ENCODE data around the gene TMPRSS13. TPM values are rescaled to one million over a fixed set of nuclear protein-coding genes. Genes with fewer than 3 reads are reported as not detected.

The TMPRSS13 gene
- total RNA-seq, 3 donors from 2014 or later = 0.32 to 1.9 (median 0.72) TPM

- no peaks in the 10 kb centered on the region for H3K9me3 ChIP-seq
- no peak for TF ChIP-seq CTCF (IDR thresholded peaks at IDR 0.05)
- intact Hi-C loops (cut with DNase I, micrococcal nuclease) = no loop called here
- DNase-seq (no peak), ATAC-seq (no peak)
- H3K4me3 ChIP-seq = no peak overlapping the region
- H3K4me1 ChIP-seq (ENCODE audit: low read depth) = no peaks in the 10 kb centered on the region
- no peaks in the 10 kb centered on the region for H3K36me3 ChIP-seq (ENCODE audit: low read depth)
These were observed 7.7 kb downstream of the TMPRSS13 start for GRCh38 chr11:117921456-117921855.

- DNase-seq (no peak), ATAC-seq (no peak)
- Histone ChIP-seq H3K36me3 (ENCODE audit: low read depth) (no peaks in the 10 kb centered on the region), H3K4me3 (no peak overlapping the region), H3K9me3 (no peaks in the 10 kb centered on the region), H3K4me1 (ENCODE audit: low read depth) (no peaks in the 10 kb centered on the region)
- intact Hi-C loops (cut with DNase I, micrococcal nuclease) = loop anchor here in 1 of 2 donors (10.0 kb wide), 1 partner anchor 75 kb away; no protein-coding TSS in a partner anchor
- no peak for TF ChIP-seq CTCF (IDR thresholded peaks at IDR 0.05)
These were observed 9.4 kb downstream of the TMPRSS13 start for GRCh38 chr11:117919781-117920221.

GRCh38 chr11:117919341-117919740 lies 9.9 kb downstream of the TMPRSS13 start:
- peak; percentile 63 for ATAC-seq
- Histone ChIP-seq H3K36me3 (ENCODE audit: low read depth) (no peaks in the 10 kb centered on the region), H3K4me1 (ENCODE audit: low read depth) (no peaks in the 10 kb centered on the region), H3K4me3 (no peak overlapping the region), H3K9me3 (no peaks in the 10 kb centered on the region)
- intact Hi-C loops (cut with DNase I, micrococcal nuclease) = loop anchor here in 1 of 2 donors (10.0 kb wide), 1 partner anchor 75 kb away; no protein-coding TSS in a partner anchor
- no peak for TF ChIP-seq CTCF (IDR thresholded peaks at IDR 0.05)
- no peak for DNase-seq

GRCh38 chr11:117918366-117919255 lies 10.6 kb downstream of the TMPRSS13 start:
- intact Hi-C loops (cut with DNase I, micrococcal nuclease) = loop anchor here in 1 of 2 donors (10.0 kb wide), 1 partner anchor 74 kb away; no protein-coding TSS in a partner anchor

GRCh38 chr11:117917591-117918151 lies 11.5 kb downstream of the TMPRSS13 start:
- no peaks in the 10 kb centered on the region for H3K4me1 ChIP-seq (ENCODE audit: low read depth)

More at GRCh38 chr11:117918366-117919255, 10.6 kb downstream of the TMPRSS13 start:
- ATAC-seq = no peak
- H3K4me3 ChIP-seq = no peak overlapping the region
- H3K4me1 ChIP-seq (ENCODE audit: low read depth) = no peaks in the 10 kb centered on the region
- DNase-seq = no peak
- no peak for TF ChIP-seq CTCF (IDR thresholded peaks at IDR 0.05)
- H3K36me3 ChIP-seq (ENCODE audit: low read depth) = no peaks in the 10 kb centered on the region
- H3K9me3 ChIP-seq = no peaks in the 10 kb centered on the region

More at GRCh38 chr11:117917591-117918151, 11.5 kb downstream of the TMPRSS13 start:
- H3K4me3 ChIP-seq = no peak overlapping the region
- no peaks in the 10 kb centered on the region for H3K9me3 ChIP-seq
- intact Hi-C loops (cut with DNase I, micrococcal nuclease) = loop anchor here in 1 of 2 donors (10.0 kb wide), 1 partner anchor 73 kb away; no protein-coding TSS in a partner anchor
- no peaks in the 10 kb centered on the region for H3K36me3 ChIP-seq (ENCODE audit: low read depth)
- TF ChIP-seq CTCF (IDR thresholded peaks at IDR 0.05) = no peak
- DNase-seq (no peak), ATAC-seq (no peak)

Data from mucosa of descending colon (tissue), 3 donors.